RPMI7951 (cell line): ENCODE results near the gene MAST1. TPM values are rescaled to one million over a fixed set of nuclear protein-coding genes. Genes with fewer than 3 reads are reported as not detected.
"Not testable (repeated sequence)": the region's sequence is repeated elsewhere in the genome, so short reads cannot be mapped to it uniquely, and the experiment has no call there.

ENCODE experiments used
- DNase-seq: peaks from one replicate; pipeline ENCODE4 v3.0.0-alpha.2; 2012; ENCODE audit warnings: low read depth
- total RNA-seq: library from RNA; depleted of rRNA; stranded (reverse); fragments of >200 nt; shearing (Covaris generic); gene quantifications from 2 replicates; pipeline ENCODE4 v1.2.3, GENCODE V29; 2014; rRNA removed

MAST1 gene
- 0.10 and 1.6 TPM in 2 replicates for total RNA-seq

- DNase-seq: no peak
These were observed at the start of gene MAST1 for GRCh38 chr19:12838182-12838885. TSS of gene MAST1 (plus strand) at chr19:12838515. CDS start at chr19:12838573, 58 bp downstream.

GRCh38 chr19:12788682-12789097, 49.6 kb upstream of the MAST1 start:
- DNase-seq: peak; percentile 83

DNA sequence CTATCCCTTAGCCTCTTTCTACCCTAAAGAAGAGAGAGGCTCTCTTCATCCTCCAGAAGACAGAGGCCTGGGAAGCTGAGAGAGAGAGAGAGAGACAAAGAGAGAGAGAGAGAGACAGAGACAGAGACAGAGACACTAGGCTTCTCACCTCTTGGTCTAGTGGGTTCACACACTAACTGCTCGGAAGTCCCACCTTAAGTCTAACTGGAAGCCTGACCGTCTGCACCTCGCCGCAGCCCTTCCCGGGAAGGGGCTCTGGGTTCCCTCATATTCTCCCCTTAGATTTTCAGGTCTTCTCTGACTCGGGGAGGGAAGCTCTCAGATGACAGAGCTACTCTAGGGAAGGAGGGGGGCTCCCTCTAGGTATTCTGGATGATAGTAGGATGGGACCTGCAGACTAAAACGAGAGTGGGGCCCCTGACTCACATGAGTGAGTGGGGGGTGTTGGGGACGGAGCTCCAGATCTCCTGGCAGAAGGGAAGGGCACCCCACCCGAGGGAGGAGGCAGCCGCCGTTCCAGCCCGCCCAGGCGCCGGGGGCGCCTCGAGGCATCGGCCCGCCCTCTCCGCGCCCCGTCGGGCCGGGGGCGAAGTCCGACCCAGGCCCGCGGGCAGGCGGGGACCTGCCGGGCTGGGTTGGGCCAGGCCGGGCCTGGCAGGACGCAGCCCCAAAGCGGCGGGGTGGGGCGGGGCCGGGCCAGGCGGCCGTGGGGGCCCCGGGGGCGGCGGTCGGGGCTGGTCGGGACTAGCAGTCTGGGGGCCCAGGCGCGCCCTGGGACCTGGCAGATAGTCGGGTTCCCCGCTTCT, 49.0 kb upstream of the MAST1 start:
- DNase-seq: no peak

- DNase-seq: peak; percentile 97
These were observed 48.3 kb upstream of the MAST1 start for GRCh38 chr19:12789904-12790619.

GRCh38 chr19:12790628-12791344, 47.5 kb upstream of the MAST1 start:
- no peak for DNase-seq

GRCh38 chr19:12791345-12792050, 46.8 kb upstream of the MAST1 start, which contains the start of gene JUNB:
TSS of gene JUNB (plus strand) at chr19:12791486. CDS start at chr19:12791772, 286 bp downstream.
- peak; percentile 97 for DNase-seq

GRCh38 chr19:12792051-12792852, 46.1 kb upstream of the MAST1 start:
- peak; percentile 64 for DNase-seq

- DNase-seq: no peak
These were observed 45.4 kb upstream of the MAST1 start for GRCh38 chr19:12792853-12793289.

- peak; percentile 92 for DNase-seq
These were observed 44.8 kb upstream of the MAST1 start for GRCh38 chr19:12793290-12794195.

GRCh38 chr19:12794196-12794941, 43.9 kb upstream of the MAST1 start:
- no peak for DNase-seq

GRCh38 chr19:12794971-12795381, 43.3 kb upstream of the MAST1 start:
- no peak for DNase-seq

GRCh38 chr19:12796146-12797071, 41.9 kb upstream of the MAST1 start:
- peak; percentile 77 for DNase-seq

- no peak for DNase-seq
These were observed 41.2 kb upstream of the MAST1 start for GRCh38 chr19:12797141-12797587.

DNA sequence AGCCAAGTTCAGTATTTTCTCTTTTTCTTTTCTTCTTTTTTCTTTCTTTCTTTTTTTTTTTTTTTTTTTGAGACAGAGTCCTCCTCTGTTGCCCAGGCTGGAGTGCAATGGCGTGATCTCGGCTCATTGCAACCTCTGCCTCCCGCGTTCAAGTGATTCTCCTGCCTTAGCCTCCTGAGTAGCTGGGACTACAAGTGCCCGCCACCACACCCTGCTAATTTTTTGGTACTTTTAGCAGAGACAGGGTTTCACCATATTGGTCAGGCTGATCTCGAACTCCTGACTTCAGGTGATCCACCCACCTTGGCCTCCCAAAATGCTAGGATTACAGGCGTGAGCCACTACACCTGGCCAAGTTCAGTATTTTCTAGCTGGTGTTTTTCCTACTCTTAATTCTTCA, 40.7 kb upstream of the MAST1 start:
- DNase-seq: not testable (repeated sequence)

- DNase-seq: no peak
These were observed 38.4 kb upstream of the MAST1 start for GRCh38 chr19:12799742-12800465.

DNA sequence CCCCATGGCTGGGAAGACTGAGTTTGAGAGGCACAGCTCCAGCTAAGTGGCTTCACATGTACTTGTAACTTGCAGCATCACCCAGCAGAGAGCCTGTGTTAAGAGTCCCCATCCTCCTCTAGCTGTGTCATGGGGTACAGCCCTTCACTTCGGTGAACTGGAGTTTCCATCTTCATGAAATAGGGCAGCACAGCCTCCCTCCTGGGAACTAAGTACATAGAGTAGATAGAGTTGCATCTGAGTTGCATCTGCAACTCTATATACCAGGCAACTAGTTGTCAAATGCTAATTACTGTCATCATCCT, 37.9 kb upstream of the MAST1 start:
- DNase-seq: no peak
